Transverse colon (tissue), 3 donors: ENCODE data around the gene SIPA1L3.

ENCODE experiments used
- EP300 ChIP-seq: sonication (generic); formaldehyde crosslinking; IDR thresholded peaks from one replicate; pipeline ENCODE4 v1.6.1; 2017; ENCODE audit warnings: antibody characterized with exemption, low read depth
- POLR2A ChIP-seq: fragments of 450-650 bp; IDR thresholded peaks from one replicate; pipeline ENCODE4 v1.6.1; 2016; ENCODE audit warnings: antibody characterized with exemption, mild to moderate bottlenecking, moderate library complexity
- TF ChIP-seq, protein P1 (sequence below), 5 experiments: fragments of 200-600 bp in 3 of 5; fragments of 450-650 bp in 2 of 5; sonication (generic) in 3 of 5; IDR thresholded peaks; 1 replicate in 2 of 5; 2 replicates in 3 of 5; pipeline ENCODE4 v1.5.1; 2016 to 2017; ENCODE audit warnings: antibody characterized with exemption in 5 of 5, inconsistent platforms in 3 of 5, mild to moderate bottlenecking in 2 of 5, moderate library complexity in 1 of 5

DNA sequence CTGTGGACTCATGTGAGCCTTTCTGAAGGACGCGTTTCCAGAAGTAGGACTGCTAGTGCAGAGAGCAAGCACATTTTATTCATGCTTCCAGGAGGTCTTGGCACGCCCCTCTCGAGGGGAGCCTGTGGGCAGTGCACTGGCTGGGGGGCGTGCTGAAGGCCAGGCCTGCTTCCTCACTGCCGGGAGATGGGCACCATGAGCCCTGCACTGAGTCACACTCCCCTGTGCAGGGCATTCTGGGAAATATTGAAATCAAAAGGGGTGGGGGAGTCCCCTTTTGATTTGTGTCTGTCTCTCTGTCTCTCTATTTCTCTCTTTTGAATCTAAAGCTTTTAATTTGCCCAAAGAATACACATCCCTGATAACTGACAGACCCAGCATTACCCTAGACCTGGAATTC is 283.1 kb downstream of the SIPA1L3 start:
- TF ChIP-seq, protein P1, sequence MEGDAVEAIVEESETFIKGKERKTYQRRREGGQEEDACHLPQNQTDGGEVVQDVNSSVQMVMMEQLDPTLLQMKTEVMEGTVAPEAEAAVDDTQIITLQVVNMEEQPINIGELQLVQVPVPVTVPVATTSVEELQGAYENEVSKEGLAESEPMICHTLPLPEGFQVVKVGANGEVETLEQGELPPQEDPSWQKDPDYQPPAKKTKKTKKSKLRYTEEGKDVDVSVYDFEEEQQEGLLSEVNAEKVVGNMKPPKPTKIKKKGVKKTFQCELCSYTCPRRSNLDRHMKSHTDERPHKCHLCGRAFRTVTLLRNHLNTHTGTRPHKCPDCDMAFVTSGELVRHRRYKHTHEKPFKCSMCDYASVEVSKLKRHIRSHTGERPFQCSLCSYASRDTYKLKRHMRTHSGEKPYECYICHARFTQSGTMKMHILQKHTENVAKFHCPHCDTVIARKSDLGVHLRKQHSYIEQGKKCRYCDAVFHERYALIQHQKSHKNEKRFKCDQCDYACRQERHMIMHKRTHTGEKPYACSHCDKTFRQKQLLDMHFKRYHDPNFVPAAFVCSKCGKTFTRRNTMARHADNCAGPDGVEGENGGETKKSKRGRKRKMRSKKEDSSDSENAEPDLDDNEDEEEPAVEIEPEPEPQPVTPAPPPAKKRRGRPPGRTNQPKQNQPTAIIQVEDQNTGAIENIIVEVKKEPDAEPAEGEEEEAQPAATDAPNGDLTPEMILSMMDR (IDR thresholded peaks at IDR 0.05): no peak
- TF ChIP-seq POLR2A (no peak), EP300 (no peak)
